Loucy (cell line): ENCODE data around the gene ADAMTS7.

Source experiments
- EZH2phosphoT487 ChIP-seq: fragments of 200-600 bp; IDR thresholded peaks from 2 replicates; pipeline ENCODE4 v1.6.1; 2018; ENCODE audit warnings: antibody characterized with exemption, mild to moderate bottlenecking, moderate library complexity, borderline replicate concordance
- TF ChIP-seq, protein P1 (sequence below): fragments of 200-600 bp; sonication (generic); conservative IDR thresholded peaks from 2 replicates; pipeline ENCODE4 v1.5.1; 2014; ENCODE audit warnings: mild to moderate bottlenecking, antibody characterized with exemption, low read length

DNA sequence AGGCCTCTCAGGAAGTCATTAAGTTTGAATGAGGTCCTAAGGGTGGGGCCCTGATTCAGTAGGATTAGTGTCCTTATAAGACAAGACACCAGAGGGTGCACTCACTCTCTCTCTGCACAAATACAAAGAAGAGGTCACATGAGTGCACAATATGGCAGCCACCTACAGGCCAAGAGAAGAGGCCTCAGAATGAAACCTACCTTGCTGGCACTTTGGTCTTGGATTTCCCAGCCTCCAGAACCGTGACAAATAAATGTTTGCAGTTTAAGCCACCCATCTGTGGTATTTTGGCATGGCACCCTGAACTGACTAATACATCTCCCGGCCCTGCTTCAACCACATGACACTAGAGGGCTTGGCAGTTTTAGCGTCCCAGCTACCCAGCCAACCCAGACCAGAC, 96.4 kb downstream of the ADAMTS7 start:
- TF ChIP-seq, protein P1, sequence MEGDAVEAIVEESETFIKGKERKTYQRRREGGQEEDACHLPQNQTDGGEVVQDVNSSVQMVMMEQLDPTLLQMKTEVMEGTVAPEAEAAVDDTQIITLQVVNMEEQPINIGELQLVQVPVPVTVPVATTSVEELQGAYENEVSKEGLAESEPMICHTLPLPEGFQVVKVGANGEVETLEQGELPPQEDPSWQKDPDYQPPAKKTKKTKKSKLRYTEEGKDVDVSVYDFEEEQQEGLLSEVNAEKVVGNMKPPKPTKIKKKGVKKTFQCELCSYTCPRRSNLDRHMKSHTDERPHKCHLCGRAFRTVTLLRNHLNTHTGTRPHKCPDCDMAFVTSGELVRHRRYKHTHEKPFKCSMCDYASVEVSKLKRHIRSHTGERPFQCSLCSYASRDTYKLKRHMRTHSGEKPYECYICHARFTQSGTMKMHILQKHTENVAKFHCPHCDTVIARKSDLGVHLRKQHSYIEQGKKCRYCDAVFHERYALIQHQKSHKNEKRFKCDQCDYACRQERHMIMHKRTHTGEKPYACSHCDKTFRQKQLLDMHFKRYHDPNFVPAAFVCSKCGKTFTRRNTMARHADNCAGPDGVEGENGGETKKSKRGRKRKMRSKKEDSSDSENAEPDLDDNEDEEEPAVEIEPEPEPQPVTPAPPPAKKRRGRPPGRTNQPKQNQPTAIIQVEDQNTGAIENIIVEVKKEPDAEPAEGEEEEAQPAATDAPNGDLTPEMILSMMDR: no peak
- no peak for TF ChIP-seq EZH2phosphoT487
